HepG2 (cell line): ENCODE measurements around the gene TCEANC2. TPM values are rescaled to one million over a fixed set of nuclear protein-coding genes. Genes with fewer than 3 reads are reported as not detected.

ENCODE experiments used
- GPN1 ChIP-seq: sonication (generic); formaldehyde crosslinking; IDR thresholded peaks from 2 replicates; pipeline ENCODE4 v1.5.1; 2020; ENCODE audit warnings: missing genetic modification reagents, borderline replicate concordance
- MIXL1 ChIP-seq: IDR thresholded peaks from 2 replicates; pipeline ENCODE4 v1.6.1; 2016
- MYNN ChIP-seq: sonication (generic); formaldehyde crosslinking; IDR thresholded peaks from 2 replicates; pipeline ENCODE4 v1.4.0; 2020; ENCODE audit warnings: mild to moderate bottlenecking, low read depth, missing genetic modification reagents
- NAIF1 ChIP-seq: sonication (generic); formaldehyde crosslinking; IDR thresholded peaks from 2 replicates; pipeline ENCODE4 v1.5.0; 2020; ENCODE audit warnings: mild to moderate bottlenecking, missing genetic modification reagents, borderline replicate concordance
- RBAK ChIP-seq: sonication (generic); formaldehyde crosslinking; IDR thresholded peaks from 2 replicates; pipeline ENCODE4 v1.5.1; 2020; ENCODE audit warnings: mild to moderate bottlenecking, missing genetic modification reagents
- SMAD9 ChIP-seq: sonication (generic); formaldehyde crosslinking; IDR thresholded peaks from 2 replicates; pipeline ENCODE4 v1.5.1; 2020; ENCODE audit warnings: mild to moderate bottlenecking, missing genetic modification reagents
- SNAPC2 ChIP-seq: sonication (generic); formaldehyde crosslinking; IDR thresholded peaks from 2 replicates; pipeline ENCODE4 v1.8.1; 2022; ENCODE audit warnings: mild to moderate bottlenecking, missing genetic modification reagents
- ZBTB42 ChIP-seq: sonication (generic); formaldehyde crosslinking; IDR thresholded peaks from 2 replicates; pipeline ENCODE4 v1.5.0; 2020; ENCODE audit warnings: mild to moderate bottlenecking, missing genetic modification reagents
- ZNF343 ChIP-seq: sonication (generic); formaldehyde crosslinking; IDR thresholded peaks from 2 replicates; pipeline ENCODE4 v1.4.0; 2020; ENCODE audit warnings: mild to moderate bottlenecking, missing genetic modification reagents
- ZNF441 ChIP-seq: sonication (generic); formaldehyde crosslinking; IDR thresholded peaks from 2 replicates; pipeline ENCODE4 v1.7.0; 2021; ENCODE audit warnings: missing genetic modification reagents, borderline replicate concordance
- ZNF510 ChIP-seq: sonication (generic); formaldehyde crosslinking; IDR thresholded peaks from 2 replicates; pipeline ENCODE4 v1.4.0; 2020; ENCODE audit warnings: low read depth, mild to moderate bottlenecking, missing genetic modification reagents
- ZNF564 ChIP-seq: sonication (generic); formaldehyde crosslinking; IDR thresholded peaks from 2 replicates; pipeline ENCODE4 v1.8.1; 2023; ENCODE audit warnings: mild to moderate bottlenecking, missing genetic modification reagents
- polyA plus RNA-seq, 8 experiments: library from polyadenylated mRNA; depleted of rRNA in 3 of 8; stranded (reverse) in 7 of 8; unstranded in 1 of 8; fragments of >200 nt; fragmentation: Illumina TruSeq in 4 of 8; extraction: Trizol in 4 of 8; gene quantifications; 2 replicates each; pipeline versions ENCODE4 v1.2.1 to v1.2.3, GENCODE V29; 2011 to 2016; ENCODE audit warnings: low read depth in 4 of 8, missing spikeins in 1 of 8, mixed read lengths in 1 of 8; ENCODE audit not compliant: insufficient read depth in 1 of 8
- total RNA-seq, 5 experiments: library from RNA; depleted of rRNA; stranded (reverse); fragments of >200 nt; fragmentation: Illumina TruSeq; extraction: Trizol; gene quantifications; 2 replicates each; pipeline ENCODE4 v1.2.3, GENCODE V29; 2016; ENCODE audit warnings: low read depth in 1 of 5
- TF ChIP-seq, protein P1 (sequence below): sonication (generic); formaldehyde crosslinking; IDR thresholded peaks from 2 replicates; pipeline ENCODE4 v1.4.0; 2020; ENCODE audit warnings: missing genetic modification reagents
- TF ChIP-seq, protein P2 (sequence below): sonication (generic); formaldehyde crosslinking; IDR thresholded peaks from 2 replicates; pipeline ENCODE4 v1.8.0; 2022; ENCODE audit warnings: missing genetic modification reagents, mild to moderate bottlenecking, moderate library complexity, borderline replicate concordance
- TF ChIP-seq, protein P3 (sequence below): sonication (generic); formaldehyde crosslinking; IDR thresholded peaks from 2 replicates; pipeline ENCODE4; 2020; ENCODE audit warnings: missing genetic modification reagents, mild to moderate bottlenecking, borderline replicate concordance
- TF ChIP-seq, protein P4 (sequence below): sonication (generic); formaldehyde crosslinking; IDR thresholded peaks from 2 replicates; pipeline ENCODE4 v1.5.0; 2020; ENCODE audit warnings: mild to moderate bottlenecking, missing genetic modification reagents

Gene TCEANC2
- total and polyA plus RNA-seq, 2 of the 13 experiments (the other 11 are each of a cell fraction or from before 2014, with no cell fraction given): 3.8 to 5.0 TPM

DNA sequence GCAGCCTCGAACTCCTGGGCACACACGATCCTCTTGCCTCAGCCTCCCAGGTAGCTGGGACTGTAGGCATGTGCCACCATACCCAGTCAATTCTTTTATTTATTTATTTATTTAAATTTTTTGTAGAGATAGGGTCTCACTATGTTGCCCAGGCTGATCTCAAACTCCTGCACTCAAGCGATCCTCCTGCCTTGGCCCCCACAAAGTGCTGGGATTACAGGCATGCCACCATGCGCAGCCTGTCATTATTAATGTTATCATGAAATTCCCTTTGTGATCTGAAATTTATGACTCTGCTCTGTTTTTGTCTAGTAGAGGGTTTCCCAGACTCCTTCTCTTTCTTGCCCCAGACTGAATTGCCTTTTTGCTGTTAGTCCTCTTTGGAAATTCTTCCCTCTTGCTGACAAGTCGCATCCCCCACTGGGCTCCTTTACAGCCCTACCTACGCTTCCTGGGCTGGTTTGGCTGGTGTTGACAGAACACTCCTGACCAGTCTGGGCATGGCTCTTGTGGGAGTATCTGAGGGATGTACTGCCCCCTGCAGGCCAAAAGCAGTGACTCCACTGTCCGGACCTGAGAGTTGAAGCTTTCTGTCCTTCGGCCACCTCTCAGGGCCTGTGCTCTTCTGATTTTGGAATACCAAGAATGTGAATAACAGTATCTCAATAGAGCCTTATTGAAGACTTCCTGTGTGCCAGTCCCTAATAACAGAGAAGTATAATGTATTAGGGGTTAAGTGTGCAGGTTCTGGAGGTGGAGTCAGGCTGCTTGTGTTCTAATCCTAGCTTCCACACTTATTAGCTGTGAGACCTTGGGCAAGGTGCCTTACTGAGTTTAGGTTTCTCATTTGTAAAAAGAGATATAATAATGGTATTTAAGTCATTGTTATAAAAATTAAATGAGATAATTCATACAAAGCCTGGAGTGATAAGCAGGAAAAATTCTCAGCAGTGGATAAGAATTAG lies 28.2 kb downstream of the TCEANC2 start (continued):
- TF ChIP-seq, protein P1, sequence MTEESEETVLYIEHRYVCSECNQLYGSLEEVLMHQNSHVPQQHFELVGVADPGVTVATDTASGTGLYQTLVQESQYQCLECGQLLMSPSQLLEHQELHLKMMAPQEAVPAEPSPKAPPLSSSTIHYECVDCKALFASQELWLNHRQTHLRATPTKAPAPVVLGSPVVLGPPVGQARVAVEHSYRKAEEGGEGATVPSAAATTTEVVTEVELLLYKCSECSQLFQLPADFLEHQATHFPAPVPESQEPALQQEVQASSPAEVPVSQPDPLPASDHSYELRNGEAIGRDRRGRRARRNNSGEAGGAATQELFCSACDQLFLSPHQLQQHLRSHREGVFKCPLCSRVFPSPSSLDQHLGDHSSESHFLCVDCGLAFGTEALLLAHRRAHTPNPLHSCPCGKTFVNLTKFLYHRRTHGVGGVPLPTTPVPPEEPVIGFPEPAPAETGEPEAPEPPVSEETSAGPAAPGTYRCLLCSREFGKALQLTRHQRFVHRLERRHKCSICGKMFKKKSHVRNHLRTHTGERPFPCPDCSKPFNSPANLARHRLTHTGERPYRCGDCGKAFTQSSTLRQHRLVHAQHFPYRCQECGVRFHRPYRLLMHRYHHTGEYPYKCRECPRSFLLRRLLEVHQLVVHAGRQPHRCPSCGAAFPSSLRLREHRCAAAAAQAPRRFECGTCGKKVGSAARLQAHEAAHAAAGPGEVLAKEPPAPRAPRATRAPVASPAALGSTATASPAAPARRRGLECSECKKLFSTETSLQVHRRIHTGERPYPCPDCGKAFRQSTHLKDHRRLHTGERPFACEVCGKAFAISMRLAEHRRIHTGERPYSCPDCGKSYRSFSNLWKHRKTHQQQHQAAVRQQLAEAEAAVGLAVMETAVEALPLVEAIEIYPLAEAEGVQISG (CRISPR knock-in tag): peak; percentile 54; the same call in 1 of the 2 replicates
- TF ChIP-seq, protein P2, sequence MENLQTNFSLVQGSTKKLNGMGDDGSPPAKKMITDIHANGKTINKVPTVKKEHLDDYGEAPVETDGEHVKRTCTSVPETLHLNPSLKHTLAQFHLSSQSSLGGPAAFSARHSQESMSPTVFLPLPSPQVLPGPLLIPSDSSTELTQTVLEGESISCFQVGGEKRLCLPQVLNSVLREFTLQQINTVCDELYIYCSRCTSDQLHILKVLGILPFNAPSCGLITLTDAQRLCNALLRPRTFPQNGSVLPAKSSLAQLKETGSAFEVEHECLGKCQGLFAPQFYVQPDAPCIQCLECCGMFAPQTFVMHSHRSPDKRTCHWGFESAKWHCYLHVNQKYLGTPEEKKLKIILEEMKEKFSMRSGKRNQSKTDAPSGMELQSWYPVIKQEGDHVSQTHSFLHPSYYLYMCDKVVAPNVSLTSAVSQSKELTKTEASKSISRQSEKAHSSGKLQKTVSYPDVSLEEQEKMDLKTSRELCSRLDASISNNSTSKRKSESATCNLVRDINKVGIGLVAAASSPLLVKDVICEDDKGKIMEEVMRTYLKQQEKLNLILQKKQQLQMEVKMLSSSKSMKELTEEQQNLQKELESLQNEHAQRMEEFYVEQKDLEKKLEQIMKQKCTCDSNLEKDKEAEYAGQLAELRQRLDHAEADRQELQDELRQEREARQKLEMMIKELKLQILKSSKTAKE (CRISPR knock-in tag): no peak
- TF ChIP-seq RBAK (CRISPR knock-in tag) (no peak), SNAPC2 (no peak), NAIF1 (CRISPR knock-in tag) (no peak), ZBTB42 (no peak), ZNF510 (CRISPR knock-in tag) (no peak), ZNF441 (no peak), ZNF564 (CRISPR knock-in tag) (no peak), MIXL1 (peak; percentile 62; the same call in 1 of the 2 replicates), MYNN (CRISPR knock-in tag) (no peak), ZNF343 (CRISPR knock-in tag) (no peak), GPN1 (CRISPR knock-in tag) (no peak), SMAD9 (CRISPR knock-in tag) (no peak)
- TF ChIP-seq, protein P3, sequence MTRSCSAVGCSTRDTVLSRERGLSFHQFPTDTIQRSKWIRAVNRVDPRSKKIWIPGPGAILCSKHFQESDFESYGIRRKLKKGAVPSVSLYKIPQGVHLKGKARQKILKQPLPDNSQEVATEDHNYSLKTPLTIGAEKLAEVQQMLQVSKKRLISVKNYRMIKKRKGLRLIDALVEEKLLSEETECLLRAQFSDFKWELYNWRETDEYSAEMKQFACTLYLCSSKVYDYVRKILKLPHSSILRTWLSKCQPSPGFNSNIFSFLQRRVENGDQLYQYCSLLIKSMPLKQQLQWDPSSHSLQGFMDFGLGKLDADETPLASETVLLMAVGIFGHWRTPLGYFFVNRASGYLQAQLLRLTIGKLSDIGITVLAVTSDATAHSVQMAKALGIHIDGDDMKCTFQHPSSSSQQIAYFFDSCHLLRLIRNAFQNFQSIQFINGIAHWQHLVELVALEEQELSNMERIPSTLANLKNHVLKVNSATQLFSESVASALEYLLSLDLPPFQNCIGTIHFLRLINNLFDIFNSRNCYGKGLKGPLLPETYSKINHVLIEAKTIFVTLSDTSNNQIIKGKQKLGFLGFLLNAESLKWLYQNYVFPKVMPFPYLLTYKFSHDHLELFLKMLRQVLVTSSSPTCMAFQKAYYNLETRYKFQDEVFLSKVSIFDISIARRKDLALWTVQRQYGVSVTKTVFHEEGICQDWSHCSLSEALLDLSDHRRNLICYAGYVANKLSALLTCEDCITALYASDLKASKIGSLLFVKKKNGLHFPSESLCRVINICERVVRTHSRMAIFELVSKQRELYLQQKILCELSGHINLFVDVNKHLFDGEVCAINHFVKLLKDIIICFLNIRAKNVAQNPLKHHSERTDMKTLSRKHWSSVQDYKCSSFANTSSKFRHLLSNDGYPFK (CRISPR knock-in tag): no peak; the same call in 1 of the 2 replicates
- TF ChIP-seq, protein P4, sequence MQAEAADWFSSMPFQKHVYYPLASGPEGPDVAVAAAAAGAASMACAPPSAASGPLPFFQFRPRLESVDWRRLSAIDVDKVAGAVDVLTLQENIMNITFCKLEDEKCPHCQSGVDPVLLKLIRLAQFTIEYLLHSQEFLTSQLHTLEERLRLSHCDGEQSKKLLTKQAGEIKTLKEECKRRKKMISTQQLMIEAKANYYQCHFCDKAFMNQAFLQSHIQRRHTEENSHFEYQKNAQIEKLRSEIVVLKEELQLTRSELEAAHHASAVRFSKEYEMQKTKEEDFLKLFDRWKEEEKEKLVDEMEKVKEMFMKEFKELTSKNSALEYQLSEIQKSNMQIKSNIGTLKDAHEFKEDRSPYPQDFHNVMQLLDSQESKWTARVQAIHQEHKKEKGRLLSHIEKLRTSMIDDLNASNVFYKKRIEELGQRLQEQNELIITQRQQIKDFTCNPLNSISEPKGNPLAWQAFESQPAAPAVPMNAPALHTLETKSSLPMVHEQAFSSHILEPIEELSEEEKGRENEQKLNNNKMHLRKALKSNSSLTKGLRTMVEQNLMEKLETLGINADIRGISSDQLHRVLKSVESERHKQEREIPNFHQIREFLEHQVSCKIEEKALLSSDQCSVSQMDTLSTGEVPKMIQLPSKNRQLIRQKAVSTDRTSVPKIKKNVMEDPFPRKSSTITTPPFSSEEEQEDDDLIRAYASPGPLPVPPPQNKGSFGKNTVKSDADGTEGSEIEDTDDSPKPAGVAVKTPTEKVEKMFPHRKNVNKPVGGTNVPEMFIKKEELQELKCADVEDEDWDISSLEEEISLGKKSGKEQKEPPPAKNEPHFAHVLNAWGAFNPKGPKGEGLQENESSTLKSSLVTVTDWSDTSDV: no peak
